ENCODE results near the gene HSD17B14. TPM values are rescaled to one million over a fixed set of nuclear protein-coding genes. Genes with fewer than 3 reads are reported as not detected.

The HSD17B14 gene
- total and polyA plus RNA-seq, 2 of the 13 experiments (the other 11 are each of a cell fraction or from before 2014, with no cell fraction given): 0.58 to 1.2 TPM

GRCh38 chr19:48835734-48836088, 580 bp downstream of the HSD17B14 start (continued):
- TF ChIP-seq ZNF142 (CRISPR knock-in tag; IDR thresholded peaks at IDR 0.05) (no peak), ZFYVE20 (CRISPR knock-in tag; IDR thresholded peaks at IDR 0.05; ENCODE audit: borderline replicate concordance, low read depth) (no peak), SIX1 (CRISPR knock-in tag; IDR thresholded peaks at IDR 0.05; ENCODE audit: borderline replicate concordance) (no peak), CENPX (CRISPR knock-in tag; IDR thresholded peaks at IDR 0.05) (no peak), EEA1 (CRISPR knock-in tag; IDR thresholded peaks at IDR 0.05; ENCODE audit: borderline replicate concordance) (no peak), NCOA1 (CRISPR knock-in tag; IDR thresholded peaks at IDR 0.05) (no peak), SALL1 (CRISPR knock-in tag; IDR thresholded peaks at IDR 0.05) (peak; percentile 63), SRY (CRISPR knock-in tag; IDR thresholded peaks at IDR 0.05) (no peak), ZBTB20 (CRISPR knock-in tag; IDR thresholded peaks at IDR 0.05; ENCODE audit: borderline replicate concordance, low read depth) (no peak), REXO4 (CRISPR knock-in tag; IDR thresholded peaks at IDR 0.05; ENCODE audit: borderline replicate concordance) (no peak), ZNF564 (CRISPR knock-in tag; IDR thresholded peaks at IDR 0.05) (no peak), PBX3 (CRISPR knock-in tag; IDR thresholded peaks at IDR 0.05; ENCODE audit: borderline replicate concordance) (no peak), ZNF224 (CRISPR knock-in tag; IDR thresholded peaks at IDR 0.05) (no peak), ZNF550 (CRISPR knock-in tag; IDR thresholded peaks at IDR 0.05; ENCODE audit: borderline replicate concordance) (no peak), ZC3H13 (CRISPR knock-in tag; IDR thresholded peaks at IDR 0.05) (no peak), SP2 (CRISPR knock-in tag; IDR thresholded peaks at IDR 0.05) (no peak), SOX6 (IDR thresholded peaks at IDR 0.05) (no peak), SOX6 (CRISPR knock-in tag; IDR thresholded peaks at IDR 0.05) (peak; percentile 25; the same call in 1 of the 2 replicates), ZNF530 (CRISPR knock-in tag; IDR thresholded peaks at IDR 0.05; ENCODE audit: low read depth) (no peak), SNAI1 (CRISPR knock-in tag; IDR thresholded peaks at IDR 0.05; ENCODE audit: borderline replicate concordance) (no peak)
- TF ChIP-seq, protein P1, sequence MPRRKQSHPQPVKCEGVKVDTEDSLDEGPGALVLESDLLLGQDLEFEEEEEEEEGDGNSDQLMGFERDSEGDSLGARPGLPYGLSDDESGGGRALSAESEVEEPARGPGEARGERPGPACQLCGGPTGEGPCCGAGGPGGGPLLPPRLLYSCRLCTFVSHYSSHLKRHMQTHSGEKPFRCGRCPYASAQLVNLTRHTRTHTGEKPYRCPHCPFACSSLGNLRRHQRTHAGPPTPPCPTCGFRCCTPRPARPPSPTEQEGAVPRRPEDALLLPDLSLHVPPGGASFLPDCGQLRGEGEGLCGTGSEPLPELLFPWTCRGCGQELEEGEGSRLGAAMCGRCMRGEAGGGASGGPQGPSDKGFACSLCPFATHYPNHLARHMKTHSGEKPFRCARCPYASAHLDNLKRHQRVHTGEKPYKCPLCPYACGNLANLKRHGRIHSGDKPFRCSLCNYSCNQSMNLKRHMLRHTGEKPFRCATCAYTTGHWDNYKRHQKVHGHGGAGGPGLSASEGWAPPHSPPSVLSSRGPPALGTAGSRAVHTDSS (CRISPR knock-in tag; conservative IDR thresholded peaks at IDR 0.05): no peak

Data from HepG2 (cell line).